MCF 10A (cell line): ENCODE measurements around the gene FOXP1. TPM values are rescaled to one million over a fixed set of nuclear protein-coding genes. Genes with fewer than 3 reads are reported as not detected.

Experiments
- BruUV-seq: library from RNA; stranded (reverse); fragments of 400-500 nt; replicated peaks from 2 replicates; lab custom pipeline; 2021; lab: Mats Ljungman, UMichigan
- CTCF ChIA-PET: fragments of 300-600 bp; sonication (Branson Sonifier 250); formaldehyde crosslinking; extraction: SDS; loops from one replicate; lab custom pipeline; 2021; ENCODE audit warnings: antibody characterized with exemption, inconsistent platforms; lab: Yijun Ruan, JAX
- POLR2A ChIA-PET: fragments of 300-600, 350-650 bp; sonication (Branson Sonifier 250); formaldehyde crosslinking; extraction: SDS; loops from one replicate; lab custom pipeline; 2020; ENCODE audit warnings: antibody characterized with exemption, inconsistent platforms; lab: Yijun Ruan, JAX
- DNase-seq: peaks from one replicate; pipeline ENCODE4 v3.0.0-alpha.2; 2018; ENCODE audit not compliant: unreplicated experiment
- H3K27ac Mint-ChIP-seq: one replicate; pipeline ENCODE4 v1.8.0; 2022; ENCODE audit warnings: mild to moderate bottlenecking, low read depth, mixed read lengths; ENCODE audit not compliant: unreplicated experiment
- H3K27me3 Mint-ChIP-seq: one replicate; pipeline ENCODE4 v1.8.0; 2022; ENCODE audit warnings: mixed read lengths; ENCODE audit not compliant: insufficient read depth, unreplicated experiment
- H3K36me3 Mint-ChIP-seq: one replicate; pipeline ENCODE4 v1.8.0; 2022; ENCODE audit warnings: mild to moderate bottlenecking, moderate library complexity, mixed read lengths; ENCODE audit not compliant: insufficient read depth, unreplicated experiment
- H3K4me1 Mint-ChIP-seq: one replicate; pipeline ENCODE4 v1.8.0; 2022; ENCODE audit warnings: mixed read lengths; ENCODE audit not compliant: insufficient read depth, unreplicated experiment
- H3K4me3 Mint-ChIP-seq: one replicate; pipeline ENCODE4 v1.8.0; 2022; ENCODE audit warnings: mild to moderate bottlenecking, moderate library complexity, mixed read lengths; ENCODE audit not compliant: unreplicated experiment
- H3K9me3 Mint-ChIP-seq: one replicate; pipeline ENCODE4 v1.8.0; 2022; ENCODE audit warnings: mixed read lengths; ENCODE audit not compliant: unreplicated experiment
- CTCF ChIP-seq: fragments of 200-600 bp; IDR thresholded peaks from one replicate; pipeline ENCODE4 v1.8.0; 2022; ENCODE audit warnings: antibody characterized with exemption, mild to moderate bottlenecking; ENCODE audit not compliant: unreplicated experiment
- intact Hi-C: fragments of 100-400 bp; cut with micrococcal nuclease; formaldehyde crosslinking; loops from 2 replicates; pipeline ENCODE4 v1.14.1; 2022
- total RNA-seq: library from RNA; stranded (reverse); gene quantifications from 2 replicates; pipeline ENCODE4 v1.2.3, GENCODE V29; 2022

Gene FOXP1
- total RNA-seq, 1 experiment from 2014 or later: 49.0 TPM

- Mint-ChIP-seq H3K9me3 (no peaks in the 10 kb centered on the region), H3K27me3 (no peaks in the 10 kb centered on the region), H3K27ac (no peak overlapping the region), H3K4me3 (no peak overlapping the region), H3K36me3 (peaks cover 6% of the 10 kb centered on the region), H3K4me1 (peaks cover 15% of the 10 kb centered on the region)
- ChIA-PET POLR2A (interaction anchor here (1.1 kb wide), 1 partner anchor 195 kb away, joined by 3 read pairs; no protein-coding TSS in a partner anchor), CTCF (no interaction called here)
- intact Hi-C loops: no loop called here
- BruUV-seq: no TSS peak
- no peak for TF ChIP-seq CTCF
- no peak for DNase-seq
Observed at GRCh38 chr3:71389191-71389590, 194.3 kb downstream of the FOXP1 start.

- TF ChIP-seq CTCF: no peak
- H3K36me3 Mint-ChIP-seq: peaks cover 6% of the 10 kb centered on the region
- intact Hi-C loops: no loop called here
- H3K4me1 Mint-ChIP-seq: peaks cover 15% of the 10 kb centered on the region
- no peaks in the 10 kb centered on the region for H3K9me3 Mint-ChIP-seq
- POLR2A ChIA-PET: interaction anchor here (0.7 to 2.3 kb wide), 2 partner anchors 107 to 303 kb away, joined by 3 to 4 read pairs; no protein-coding TSS in a partner anchor
- CTCF ChIA-PET: no interaction called here
- no TSS peak for BruUV-seq
- DNase-seq: no peak
- no peaks in the 10 kb centered on the region for H3K27me3 Mint-ChIP-seq
- no peak overlapping the region for H3K4me3 Mint-ChIP-seq
- H3K27ac Mint-ChIP-seq: no peak overlapping the region
Observed at GRCh38 chr3:71388535-71389120, 194.9 kb downstream of the FOXP1 start.

- TF ChIP-seq CTCF: no peak
- DNase-seq: no peak
- no peak overlapping the region for H3K27ac Mint-ChIP-seq
- H3K36me3 Mint-ChIP-seq: peaks cover 6% of the 10 kb centered on the region
- peaks cover 15% of the 10 kb centered on the region for H3K4me1 Mint-ChIP-seq
- CTCF ChIA-PET: no interaction called here
- BruUV-seq: no TSS peak
- intact Hi-C loops: no loop called here
- no peaks in the 10 kb centered on the region for H3K9me3 Mint-ChIP-seq
- POLR2A ChIA-PET: interaction anchor here (2.3 kb wide), 1 partner anchor 108 kb away, joined by 4 read pairs; no protein-coding TSS in a partner anchor
- no peaks in the 10 kb centered on the region for H3K27me3 Mint-ChIP-seq
- no peak overlapping the region for H3K4me3 Mint-ChIP-seq
Observed at GRCh38 chr3:71387586-71387985, 195.9 kb downstream of the FOXP1 start.

- DNase-seq: no peak
- peaks cover 15% of the 10 kb centered on the region for H3K4me1 Mint-ChIP-seq
- ChIA-PET CTCF (interaction anchor here (0.8 kb wide), 1 partner anchor 13 kb away, joined by 4 read pairs; no protein-coding TSS in a partner anchor), POLR2A (no interaction called here)
- H3K4me3 Mint-ChIP-seq: no peak overlapping the region
- no peaks in the 10 kb centered on the region for H3K27me3 Mint-ChIP-seq
- TF ChIP-seq CTCF: no peak
- intact Hi-C loops: no loop called here
- no TSS peak for BruUV-seq
- H3K9me3 Mint-ChIP-seq: no peaks in the 10 kb centered on the region
- no peak overlapping the region for H3K27ac Mint-ChIP-seq
- peaks cover 11% of the 10 kb centered on the region for H3K36me3 Mint-ChIP-seq
Observed at GRCh38 chr3:71384837-71385716, 198.5 kb downstream of the FOXP1 start.
